HCT116 (cell line): ENCODE measurements around the gene TOPORS. TPM values are rescaled to one million over a fixed set of nuclear protein-coding genes. Genes with fewer than 3 reads are reported as not detected.

Source experiments
- ATAC-seq: fragments of 200-7000 bp; cut with Tn5 transposase; 2 replicates; pipeline ENCODE4 v1.9.1; 2020; ENCODE audit warnings: mild to moderate bottlenecking, moderate library complexity
- BruUV-seq: library from RNA; stranded (reverse); fragments of 400-500 nt; replicated peaks from 2 replicates; lab custom pipeline; 2021; lab: Mats Ljungman, UMichigan
- CTCF ChIA-PET: fragments of 300-600 bp; sonication (Branson Sonifier 250); formaldehyde crosslinking; loops from one replicate; lab custom pipeline; 2021; ENCODE audit warnings: antibody characterized with exemption; lab: Charles Lee
- POLR2A ChIA-PET: fragments of 300-600, 350-600 bp; sonication (Branson Sonifier 250); formaldehyde crosslinking; loops from one replicate; lab custom pipeline; 2021; ENCODE audit warnings: antibody characterized with exemption; lab: Charles Lee
- RAD21 ChIA-PET, 2 experiments: fragments of 300-600 bp; sonication (Branson Sonifier 250); formaldehyde crosslinking; loops; one replicate each; lab custom pipeline; 2023; ENCODE audit warnings: low total read pairs in 2 of 2; ENCODE audit not compliant: uncharacterized antibody in 2 of 2, unreplicated experiment in 2 of 2, low non-redundant PET in 1 of 2; lab: Charles Lee
- DNase-seq: peaks from one replicate; pipeline ENCODE4 v3.0.0-alpha.2; 2010; ENCODE audit warnings: low read depth, low spot score
- H2AFZ ChIP-seq: fragments of 200-600 bp; shearing (Covaris generic), sonication (generic); 2 replicates; pipeline ENCODE4 v1.6.1; 2017; ENCODE audit warnings: low read depth, mixed run types, mixed read lengths, antibody characterized with exemption, low read length; ENCODE audit not compliant: poor library complexity, severe bottlenecking
- H3K27ac ChIP-seq: 2 replicates; pipeline ENCODE4 v1.5.1; 2012; ENCODE audit warnings: low read depth, low read length
- H3K27me3 ChIP-seq: fragments of 200-600 bp; sonication (generic); 2 replicates; pipeline ENCODE4 v1.6.1; 2016; ENCODE audit warnings: mixed run types, low read length, mixed read lengths; ENCODE audit not compliant: insufficient read depth
- H3K36me3 ChIP-seq, 2 experiments: fragments of 200-500 bp in 1 of 2; fragments of 200-600 bp in 1 of 2; sonication (Bioruptor generic) in 1 of 2; sonication (generic) in 1 of 2; 2 replicates each; pipeline versions ENCODE4 v1.5.1 to v1.6.1; 2014 to 2016; ENCODE audit warnings: low read length in 2 of 2, inconsistent platforms in 1 of 2, mixed read lengths in 1 of 2, mixed run types in 1 of 2; ENCODE audit not compliant: insufficient read depth in 2 of 2, control insufficient read depth in 1 of 2
- H3K4me1 ChIP-seq, 2 experiments: fragments of 200-600 bp in 1 of 2; sonication (generic) in 1 of 2; 2 replicates each; pipeline versions ENCODE4 v1.5.1 to v1.6.1; 2012 to 2017; ENCODE audit warnings: low read length in 2 of 2, inconsistent platforms in 1 of 2, mild to moderate bottlenecking in 1 of 2, mixed read lengths in 1 of 2, mixed run types in 1 of 2, moderate library complexity in 1 of 2; ENCODE audit not compliant: insufficient read depth in 2 of 2, control insufficient read depth in 1 of 2
- H3K4me2 ChIP-seq: fragments of 200-600 bp; sonication (generic); 2 replicates; pipeline ENCODE4 v1.6.1; 2017; ENCODE audit warnings: mixed run types, low read length, mixed read lengths
- H3K4me3 ChIP-seq, 2 experiments: fragments of 200-600 bp in 1 of 2; sonication (generic) in 1 of 2; replicated peaks in 1 of 2; 2 replicates each; pipeline ENCODE4 v1.5.1; 2011 to 2016; ENCODE audit warnings: low read length in 2 of 2, control low read depth in 1 of 2, low read depth in 1 of 2, mild to moderate bottlenecking in 1 of 2, mixed read lengths in 1 of 2, mixed run types in 1 of 2
- H3K79me2 ChIP-seq: fragments of 200-600 bp; sonication (generic); 2 replicates; pipeline ENCODE4 v1.6.1; 2017; ENCODE audit warnings: mild to moderate bottlenecking, mixed run types, low read length, moderate library complexity, mixed read lengths; ENCODE audit not compliant: insufficient read depth
- H3K9ac ChIP-seq: fragments of 200-600 bp; sonication (generic); 2 replicates; pipeline ENCODE4 v1.6.1; 2016; ENCODE audit warnings: low read length, mixed read lengths
- H3K9me2 ChIP-seq: fragments of 200-600 bp; sonication (generic), shearing (Covaris generic); 2 replicates; pipeline ENCODE4 v1.6.1; 2017; ENCODE audit warnings: mixed run types, mild to moderate bottlenecking, moderate library complexity; ENCODE audit not compliant: insufficient read depth
- H3K9me3 ChIP-seq, 2 experiments: fragments of 200-500 bp in 1 of 2; fragments of 200-600 bp in 1 of 2; sonication (Bioruptor generic) in 1 of 2; sonication (generic) in 1 of 2; 2 replicates each; pipeline ENCODE4 v1.6.1; 2014 to 2017; ENCODE audit warnings: low read length in 2 of 2, mixed read lengths in 2 of 2, inconsistent platforms in 1 of 2, low read depth in 1 of 2, mild to moderate bottlenecking in 1 of 2, mixed run types in 1 of 2, moderate library complexity in 1 of 2; ENCODE audit not compliant: control insufficient read depth in 1 of 2, insufficient read depth in 1 of 2
- H4K20me1 ChIP-seq: fragments of 200-600 bp; sonication (generic), shearing (Covaris generic); 2 replicates; pipeline ENCODE4 v1.6.1; 2017; ENCODE audit warnings: mixed run types, mild to moderate bottlenecking, moderate library complexity; ENCODE audit not compliant: insufficient read depth
- FOSL1 ChIP-seq: IDR thresholded peaks from 2 replicates; pipeline ENCODE4 v1.6.1; 2012; ENCODE audit warnings: low read depth
- SP1 ChIP-seq: IDR thresholded peaks from 2 replicates; pipeline ENCODE4 v1.6.1; 2012; ENCODE audit warnings: low read depth
- SRF ChIP-seq: IDR thresholded peaks from 2 replicates; pipeline ENCODE4 v1.6.1; 2012; ENCODE audit warnings: low read depth
- intact Hi-C: fragments of 100-400 bp; cut with micrococcal nuclease; formaldehyde crosslinking; loops from 2 replicates; pipeline ENCODE4 v1.10.0; 2022
- total RNA-seq: library from RNA; stranded (reverse); gene quantifications from one replicate; pipeline ENCODE4 v1.2.1, GENCODE V29; 2021; ENCODE audit not compliant: unreplicated experiment
- TF ChIP-seq, protein P1 (sequence below): IDR thresholded peaks from 2 replicates; pipeline ENCODE4 v1.6.1; 2012; ENCODE audit warnings: low read depth
- TF ChIP-seq, protein P2 (sequence below): IDR thresholded peaks from 2 replicates; pipeline ENCODE4 v1.6.1; 2011; ENCODE audit warnings: mild to moderate bottlenecking, low read length, moderate library complexity; ENCODE audit not compliant: insufficient replicate concordance; ENCODE audit errors: extremely low read depth

The TOPORS gene
- total RNA-seq, 1 experiment from 2014 or later = 12.7 TPM

DNA sequence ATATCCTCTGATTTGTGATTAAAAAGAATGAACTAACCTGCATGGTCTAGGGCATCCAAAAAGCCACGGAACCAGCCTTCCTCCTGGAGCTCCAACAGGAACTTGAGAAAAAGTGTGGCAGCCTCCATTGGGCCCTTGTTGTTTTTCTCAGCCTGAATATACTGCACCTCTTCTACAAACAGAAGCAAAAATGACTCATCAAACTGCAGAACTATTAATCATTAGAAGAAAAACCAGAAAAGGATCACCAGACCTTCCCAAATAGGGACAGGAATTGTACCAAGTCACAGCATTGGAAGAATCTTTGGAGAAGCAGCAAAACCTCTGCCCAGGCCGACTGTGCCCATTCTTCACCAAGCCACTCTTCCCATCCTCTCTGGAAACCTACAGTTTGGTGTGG lies 51.6 kb downstream of the TOPORS start:
- H2AFZ ChIP-seq = no peak overlapping the region
- no peak for DNase-seq
- no peaks in the 10 kb centered on the region for H4K20me1 ChIP-seq
- no peaks in the 10 kb centered on the region for H3K9me2 ChIP-seq
- no peaks in the 10 kb centered on the region for H3K27me3 ChIP-seq
- no peak for ATAC-seq
- no peak overlapping the region for H3K4me3 ChIP-seq
- H3K4me2 ChIP-seq = peak overlapping the region; percentile 46
- no peaks in the 10 kb centered on the region for H3K36me3 ChIP-seq
- ChIA-PET POLR2A (no interaction called here), CTCF (no interaction called here), RAD21 (no interaction called here)
- TF ChIP-seq SP1 (0 out of 2 replicates have a peak, but pooled peaks have one; percentile 15), SRF (peak; percentile 77), FOSL1 (peak; percentile 30; the same call in 1 of the 2 replicates)
- TF ChIP-seq, protein P1, sequence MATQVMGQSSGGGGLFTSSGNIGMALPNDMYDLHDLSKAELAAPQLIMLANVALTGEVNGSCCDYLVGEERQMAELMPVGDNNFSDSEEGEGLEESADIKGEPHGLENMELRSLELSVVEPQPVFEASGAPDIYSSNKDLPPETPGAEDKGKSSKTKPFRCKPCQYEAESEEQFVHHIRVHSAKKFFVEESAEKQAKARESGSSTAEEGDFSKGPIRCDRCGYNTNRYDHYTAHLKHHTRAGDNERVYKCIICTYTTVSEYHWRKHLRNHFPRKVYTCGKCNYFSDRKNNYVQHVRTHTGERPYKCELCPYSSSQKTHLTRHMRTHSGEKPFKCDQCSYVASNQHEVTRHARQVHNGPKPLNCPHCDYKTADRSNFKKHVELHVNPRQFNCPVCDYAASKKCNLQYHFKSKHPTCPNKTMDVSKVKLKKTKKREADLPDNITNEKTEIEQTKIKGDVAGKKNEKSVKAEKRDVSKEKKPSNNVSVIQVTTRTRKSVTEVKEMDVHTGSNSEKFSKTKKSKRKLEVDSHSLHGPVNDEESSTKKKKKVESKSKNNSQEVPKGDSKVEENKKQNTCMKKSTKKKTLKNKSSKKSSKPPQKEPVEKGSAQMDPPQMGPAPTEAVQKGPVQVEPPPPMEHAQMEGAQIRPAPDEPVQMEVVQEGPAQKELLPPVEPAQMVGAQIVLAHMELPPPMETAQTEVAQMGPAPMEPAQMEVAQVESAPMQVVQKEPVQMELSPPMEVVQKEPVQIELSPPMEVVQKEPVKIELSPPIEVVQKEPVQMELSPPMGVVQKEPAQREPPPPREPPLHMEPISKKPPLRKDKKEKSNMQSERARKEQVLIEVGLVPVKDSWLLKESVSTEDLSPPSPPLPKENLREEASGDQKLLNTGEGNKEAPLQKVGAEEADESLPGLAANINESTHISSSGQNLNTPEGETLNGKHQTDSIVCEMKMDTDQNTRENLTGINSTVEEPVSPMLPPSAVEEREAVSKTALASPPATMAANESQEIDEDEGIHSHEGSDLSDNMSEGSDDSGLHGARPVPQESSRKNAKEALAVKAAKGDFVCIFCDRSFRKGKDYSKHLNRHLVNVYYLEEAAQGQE = no peak
- TF ChIP-seq, protein P2, sequence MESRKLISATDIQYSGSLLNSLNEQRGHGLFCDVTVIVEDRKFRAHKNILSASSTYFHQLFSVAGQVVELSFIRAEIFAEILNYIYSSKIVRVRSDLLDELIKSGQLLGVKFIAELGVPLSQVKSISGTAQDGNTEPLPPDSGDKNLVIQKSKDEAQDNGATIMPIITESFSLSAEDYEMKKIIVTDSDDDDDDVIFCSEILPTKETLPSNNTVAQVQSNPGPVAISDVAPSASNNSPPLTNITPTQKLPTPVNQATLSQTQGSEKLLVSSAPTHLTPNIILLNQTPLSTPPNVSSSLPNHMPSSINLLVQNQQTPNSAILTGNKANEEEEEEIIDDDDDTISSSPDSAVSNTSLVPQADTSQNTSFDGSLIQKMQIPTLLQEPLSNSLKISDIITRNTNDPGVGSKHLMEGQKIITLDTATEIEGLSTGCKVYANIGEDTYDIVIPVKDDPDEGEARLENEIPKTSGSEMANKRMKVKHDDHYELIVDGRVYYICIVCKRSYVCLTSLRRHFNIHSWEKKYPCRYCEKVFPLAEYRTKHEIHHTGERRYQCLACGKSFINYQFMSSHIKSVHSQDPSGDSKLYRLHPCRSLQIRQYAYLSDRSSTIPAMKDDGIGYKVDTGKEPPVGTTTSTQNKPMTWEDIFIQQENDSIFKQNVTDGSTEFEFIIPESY = no peak
- no peak overlapping the region for H3K9ac ChIP-seq
- no TSS peak for BruUV-seq
- peaks cover 8 to 33% of the 10 kb centered on the region in 2 experiments; a peak in 3 of 4 replicates for H3K4me1 ChIP-seq
- no peak overlapping the region for H3K27ac ChIP-seq
- H3K79me2 ChIP-seq = no peaks in the 10 kb centered on the region
- intact Hi-C loops = no loop called here
- no peaks in the 10 kb centered on the region for H3K9me3 ChIP-seq
